GM19397 (cell line): ENCODE measurements around the gene ICA1.

Experiments used
- ATAC-seq: cut with Tn5 transposase; IDR thresholded peaks from one replicate; pipeline ENCODE4 v1.9.1; 2021; ENCODE audit warnings: mild to moderate bottlenecking, moderate library complexity; ENCODE audit not compliant: unreplicated experiment

ICA1 gene

GRCh38 chr7:8201846-8202441, 60.0 kb downstream of the ICA1 start:
- ATAC-seq = no peak

DNA sequence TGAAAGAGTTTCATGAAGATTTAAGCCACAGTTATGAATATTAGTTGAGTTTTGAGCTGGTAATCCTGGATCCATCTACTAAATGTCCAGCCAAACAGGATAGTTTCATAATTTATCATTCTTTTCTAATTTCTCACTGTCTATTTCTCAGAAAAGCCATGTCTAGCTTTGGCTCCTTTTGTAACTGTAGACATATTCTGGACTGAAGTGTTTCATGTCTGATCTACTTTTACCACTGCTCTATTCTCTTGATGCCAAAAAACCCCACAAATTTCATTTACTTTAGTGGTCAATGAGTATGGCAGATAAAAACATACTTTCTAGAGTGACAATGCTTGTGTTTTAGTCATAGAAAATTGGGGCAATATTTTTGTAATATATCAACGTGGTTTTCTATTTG, 61.2 kb downstream of the ICA1 start:
- no peak for ATAC-seq

GRCh38 chr7:8200316-8200715, 61.7 kb downstream of the ICA1 start:
- ATAC-seq = no peak

GRCh38 chr7:8197994-8198698, 63.8 kb downstream of the ICA1 start:
- no peak for ATAC-seq

DNA sequence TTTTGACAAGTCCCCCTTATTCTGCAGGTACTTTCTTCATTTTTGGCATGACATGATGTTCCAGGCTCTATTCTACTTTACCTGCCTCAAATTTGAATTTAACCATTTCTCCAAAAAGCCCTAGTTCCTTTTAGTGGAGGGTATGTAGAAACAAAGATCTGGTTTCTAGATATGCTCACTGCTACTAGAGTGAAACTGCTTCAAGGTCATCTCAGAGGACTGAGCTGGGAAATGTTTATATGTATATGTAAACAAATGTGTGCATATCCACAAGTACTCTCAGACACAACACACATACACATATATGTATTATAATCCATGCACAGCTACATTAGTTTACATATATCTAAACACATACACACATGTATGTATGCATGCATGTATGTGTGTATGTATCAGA, 69.1 kb downstream of the ICA1 start:
- no peak for ATAC-seq

DNA sequence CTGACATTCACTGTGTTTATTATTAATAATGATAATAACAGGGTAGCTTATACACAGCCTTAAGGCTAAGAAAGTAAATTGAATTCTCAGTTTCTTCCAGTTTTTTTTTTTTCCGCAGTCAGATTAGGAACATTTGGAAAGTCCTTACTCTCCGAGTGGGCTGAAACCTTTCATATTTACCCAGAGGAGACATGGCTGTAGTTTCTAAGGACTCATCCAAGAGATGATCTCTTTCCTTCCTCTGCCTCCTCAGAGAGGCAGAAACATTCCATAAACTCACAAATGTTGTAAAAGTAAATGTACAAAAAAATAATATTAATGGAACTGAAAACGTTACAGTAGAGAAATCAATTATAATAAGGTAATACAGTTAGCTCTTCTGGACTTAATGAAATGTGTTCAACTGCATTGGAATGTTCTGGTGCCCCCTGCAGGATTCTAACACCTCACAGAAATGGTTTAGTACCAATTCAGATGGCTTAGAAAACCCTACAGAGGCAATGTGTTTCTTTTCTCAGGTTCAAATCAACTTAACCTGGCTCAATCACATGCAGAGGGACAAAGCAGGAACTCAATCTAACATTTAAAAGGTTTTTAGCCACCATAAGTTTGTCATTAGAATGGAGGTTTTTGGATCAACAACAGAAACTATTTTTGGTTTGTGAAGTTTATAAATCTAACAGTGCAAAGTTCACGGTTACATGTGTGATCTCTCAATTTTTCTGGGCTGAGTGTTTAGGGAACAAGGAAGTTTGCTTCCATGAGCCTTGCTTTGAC, 71.7 kb downstream of the ICA1 start:
- ATAC-seq = peak; percentile 80

DNA sequence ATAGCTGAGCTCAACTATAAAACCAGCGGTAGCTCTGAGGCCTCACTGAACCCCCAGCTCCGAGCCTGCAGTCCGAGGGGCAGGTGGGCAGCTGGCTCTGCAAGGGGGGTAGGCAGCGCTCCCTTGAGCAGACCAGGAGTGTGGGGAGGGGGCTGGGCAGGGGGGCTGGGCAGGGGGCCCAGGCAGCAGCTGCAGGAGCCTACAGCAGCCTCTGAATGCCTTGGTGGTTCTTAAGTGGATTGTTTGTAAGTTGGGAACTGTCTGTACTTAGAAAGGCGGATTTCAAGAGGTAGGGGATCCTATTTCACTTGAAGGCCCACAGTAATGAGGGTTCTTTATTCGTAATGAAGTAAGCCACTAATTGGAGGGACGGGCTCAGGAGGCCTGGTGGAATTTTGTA, 72.3 kb downstream of the ICA1 start:
- ATAC-seq = no peak

GRCh38 chr7:8185926-8186683, 75.9 kb downstream of the ICA1 start:
- ATAC-seq = no peak

DNA sequence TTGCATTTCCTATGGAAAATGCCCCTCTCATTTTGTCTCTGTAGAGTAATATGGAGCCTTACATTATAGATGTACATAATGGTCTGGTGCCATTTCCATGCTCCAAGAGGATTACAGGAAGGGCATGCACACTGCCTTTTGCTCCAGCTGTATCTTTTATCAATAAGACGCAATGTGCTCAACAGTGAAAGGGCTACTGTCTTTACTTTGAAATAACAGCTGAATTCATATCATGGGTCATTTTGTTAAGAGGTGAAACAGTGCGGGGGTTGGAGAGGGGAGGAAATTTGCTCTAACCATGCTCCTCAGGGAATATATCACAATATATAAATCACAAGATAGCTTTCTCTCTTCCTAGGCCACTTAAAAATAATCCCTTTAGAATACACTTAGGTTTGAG, 77.7 kb downstream of the ICA1 start:
- no peak for ATAC-seq

DNA sequence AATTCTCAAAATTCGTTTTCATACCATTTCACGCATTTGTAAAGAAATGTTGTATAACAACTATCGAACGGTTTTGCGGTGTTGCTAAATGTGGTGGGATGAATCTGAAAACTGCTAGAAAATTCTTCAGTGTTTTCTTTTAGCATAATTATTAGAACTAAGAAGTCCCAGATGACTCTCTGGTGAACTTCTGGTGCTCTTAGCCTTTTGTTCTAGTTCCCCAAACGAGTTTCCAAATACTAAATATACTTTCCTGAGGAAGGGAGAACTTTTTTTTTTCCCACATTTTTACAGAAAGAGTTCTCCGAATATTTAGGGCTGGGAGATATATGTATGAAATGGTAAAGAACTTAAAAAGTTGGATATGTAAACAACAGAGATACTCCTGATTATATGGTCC, 82.5 kb downstream of the ICA1 start:
- ATAC-seq = no peak

DNA sequence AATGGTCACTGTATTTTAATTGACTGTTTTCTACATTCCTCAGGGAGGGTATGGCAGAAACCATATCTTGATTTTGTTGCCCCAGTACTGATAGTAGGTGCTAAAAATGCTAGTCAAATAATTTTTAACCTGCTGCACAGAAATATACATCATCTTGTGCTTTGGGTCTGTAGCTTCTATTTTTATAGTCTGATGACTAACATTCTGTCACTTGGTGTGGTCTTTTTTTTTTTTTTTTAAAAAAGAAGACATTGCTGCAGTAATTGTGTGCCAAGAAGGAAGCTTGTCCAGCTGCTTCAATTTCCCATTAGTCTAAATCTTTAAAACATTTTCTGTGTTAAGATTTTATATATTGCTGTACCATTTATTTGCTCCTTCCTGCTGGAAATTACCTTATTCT, 83.6 kb downstream of the ICA1 start:
- ATAC-seq = no peak

DNA sequence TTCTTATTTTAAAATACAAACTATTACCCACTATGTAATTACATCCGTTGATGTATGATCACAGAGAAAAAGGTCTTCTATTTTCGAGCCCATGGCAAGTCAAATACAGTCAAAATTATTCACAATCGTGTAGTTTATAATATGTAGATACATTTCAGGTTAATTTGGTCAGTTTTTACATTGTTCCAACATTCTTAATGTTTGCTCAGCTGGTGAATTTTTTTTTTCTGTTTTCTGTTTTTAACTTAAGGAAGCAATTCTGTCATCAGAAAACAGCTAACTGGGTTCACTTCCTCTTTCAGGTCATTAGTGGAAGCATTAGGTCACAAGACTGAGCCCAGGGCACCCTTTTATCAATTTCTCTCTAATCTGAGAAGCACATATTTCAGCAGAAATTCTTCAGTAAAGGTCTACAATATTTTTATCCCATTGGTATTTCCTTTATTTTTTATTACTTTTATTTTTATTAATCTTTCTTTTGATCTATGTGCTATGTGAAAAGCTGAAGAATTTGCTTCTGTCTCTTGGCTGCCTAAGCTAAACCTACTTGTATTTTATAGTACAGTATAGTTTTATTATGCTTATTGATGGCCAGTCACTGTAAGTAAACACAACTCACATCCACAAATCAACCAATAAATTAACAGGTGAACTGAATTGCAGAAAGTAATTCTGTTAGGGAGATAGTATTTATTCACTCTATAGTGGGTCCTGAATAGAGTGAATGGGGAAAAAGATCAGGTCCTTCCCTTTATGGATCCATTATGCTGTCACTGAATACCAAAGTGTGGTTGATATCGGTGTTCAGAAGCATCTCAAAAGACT, 84.6 kb downstream of the ICA1 start:
- peak; percentile 34 for ATAC-seq

- peak; percentile 77 for ATAC-seq
Measured at GRCh38 chr7:8176370-8177081, 85.4 kb downstream of the ICA1 start.

DNA sequence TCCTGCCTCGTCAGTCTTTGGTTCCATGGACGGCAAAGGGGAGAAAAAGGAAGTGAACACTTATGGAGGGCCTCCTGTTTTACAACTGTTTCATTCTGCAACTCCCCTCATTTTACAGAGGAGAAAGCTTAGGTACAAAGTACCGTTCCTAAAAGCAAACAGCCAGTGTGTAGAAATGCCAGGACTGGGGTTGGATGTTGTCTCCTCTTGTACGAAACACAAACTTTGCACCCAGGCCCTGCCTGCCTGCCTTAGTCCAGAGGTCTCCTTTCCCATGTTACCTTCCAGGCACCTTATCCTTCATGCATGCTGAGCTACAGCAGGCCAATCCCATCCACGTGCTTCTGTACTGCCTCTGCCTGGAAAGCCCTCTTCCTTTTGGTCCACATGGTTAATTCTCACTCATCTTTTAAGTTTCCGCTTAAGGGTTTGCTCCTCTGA, 86.0 kb downstream of the ICA1 start:
- ATAC-seq = no peak

GRCh38 chr7:8172372-8173354, 89.3 kb downstream of the ICA1 start:
- ATAC-seq = no peak

- ATAC-seq = no peak
Measured at GRCh38 chr7:8169171-8169570, 92.8 kb downstream of the ICA1 start.

- ATAC-seq = no peak
Measured at GRCh38 chr7:8168336-8168735, 93.6 kb downstream of the ICA1 start.

GRCh38 chr7:8165150-8165549, 96.8 kb downstream of the ICA1 start:
- no peak for ATAC-seq

DNA sequence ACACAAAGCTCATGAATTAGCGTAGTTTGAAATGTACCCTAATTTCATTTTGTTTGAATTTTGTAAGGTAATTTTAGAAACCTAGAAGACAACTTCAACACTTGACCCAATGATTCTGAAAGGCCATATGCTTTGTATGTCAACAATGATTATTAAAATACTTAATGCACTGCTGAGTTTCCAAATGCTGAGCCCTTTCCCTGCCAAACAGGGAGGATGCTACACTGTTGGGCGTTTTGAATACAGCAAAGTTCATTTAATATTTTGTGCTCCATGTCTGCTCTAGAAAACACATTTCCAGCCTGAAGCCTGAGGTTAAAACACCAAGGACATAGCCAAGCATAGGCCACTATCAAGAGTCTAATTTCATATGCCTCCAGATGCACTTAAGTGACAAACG, 99.8 kb downstream of the ICA1 start:
- ATAC-seq = no peak
